GM21529 (cell line): ENCODE data around the gene CCDC187.

Experiments used
- ATAC-seq: cut with Tn5 transposase; IDR thresholded peaks from one replicate; pipeline ENCODE4 v1.9.1; 2021; ENCODE audit not compliant: unreplicated experiment

The CCDC187 gene

DNA sequence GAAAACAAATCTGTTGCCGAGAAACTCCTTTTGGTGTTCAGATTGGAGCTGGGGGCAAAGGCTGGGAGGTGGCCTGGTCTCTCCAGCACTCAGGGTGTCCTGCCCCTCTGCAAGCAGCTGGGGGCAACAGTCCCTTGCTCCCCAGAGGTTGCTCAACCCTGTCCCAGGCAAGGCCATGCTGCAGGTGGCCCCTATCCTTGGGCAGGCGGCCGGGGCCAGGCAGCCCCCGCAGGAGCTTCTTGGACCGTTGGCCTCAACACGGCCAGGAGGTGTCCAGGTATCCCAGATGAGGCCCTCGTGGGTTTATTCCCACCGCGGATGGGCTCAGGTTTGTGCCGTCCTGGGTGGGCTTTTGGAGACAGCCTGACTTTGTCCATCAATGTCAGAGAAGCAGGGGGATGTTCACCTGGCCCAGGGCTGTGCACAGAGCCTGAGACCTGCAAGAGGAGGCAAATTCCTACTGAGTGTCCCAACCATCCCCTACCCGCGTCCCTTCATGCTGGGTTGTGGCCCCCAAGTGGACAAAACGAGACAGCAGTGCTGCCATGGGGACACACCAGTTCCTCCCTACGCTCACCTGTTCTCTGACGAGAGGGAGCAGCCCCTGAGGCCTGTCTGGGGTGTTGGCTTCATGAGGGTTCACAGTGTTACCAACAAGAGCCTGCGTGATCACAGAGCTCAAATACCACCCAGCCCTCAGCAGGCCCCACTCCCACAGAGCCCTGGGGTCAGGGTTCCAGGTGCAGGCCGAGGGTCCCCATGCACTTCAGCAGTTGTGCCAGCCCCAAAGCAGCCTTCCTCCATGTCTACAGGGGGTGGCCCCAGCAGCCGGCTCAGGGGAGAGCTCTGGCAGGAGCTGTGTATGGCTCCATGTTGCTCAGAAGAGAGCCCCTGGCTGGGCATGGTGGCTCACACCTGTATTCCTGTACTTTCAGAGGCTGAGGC is 9.5 kb upstream of the CCDC187 start:
- ATAC-seq, result no peak

DNA sequence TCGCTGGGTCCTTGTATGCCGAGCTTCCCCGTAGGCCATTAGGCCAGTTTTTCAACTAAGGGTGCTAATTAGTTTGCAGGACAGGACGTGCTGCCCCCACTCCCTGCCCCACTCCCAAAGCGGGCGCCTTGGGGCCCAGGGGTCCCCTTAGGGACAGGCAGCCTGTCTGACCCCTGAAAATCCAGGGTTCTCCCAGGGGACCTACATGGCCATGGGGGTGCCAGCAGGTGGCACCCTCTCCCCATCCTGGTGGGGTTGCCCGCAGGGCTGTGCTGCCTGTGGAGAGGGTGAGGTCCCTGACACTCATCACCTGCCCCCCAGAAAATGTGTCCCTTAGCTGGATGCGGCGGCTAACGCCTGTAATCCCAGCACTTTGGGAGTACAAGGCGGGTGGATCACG is 8.5 kb upstream of the CCDC187 start:
- ATAC-seq, result no peak

DNA sequence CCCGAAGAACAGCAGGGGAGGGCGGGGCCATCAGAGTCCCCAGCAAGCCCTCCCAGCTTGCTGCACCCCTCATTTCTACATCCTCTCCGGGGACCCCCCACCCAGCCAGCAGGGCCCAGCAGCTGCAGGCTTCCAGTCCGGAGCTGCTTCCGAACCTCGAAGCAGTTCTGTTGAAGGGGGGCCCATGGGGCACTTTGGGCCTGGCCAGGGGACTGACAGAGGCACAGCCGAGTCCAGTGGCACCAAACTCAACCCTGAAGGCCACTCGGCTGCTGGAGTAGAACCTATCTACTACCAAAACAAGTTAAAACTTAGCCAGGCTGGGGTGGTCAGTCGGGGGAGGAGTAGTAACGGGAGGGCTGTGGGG is 8.1 kb upstream of the CCDC187 start:
- ATAC-seq, result no peak

DNA sequence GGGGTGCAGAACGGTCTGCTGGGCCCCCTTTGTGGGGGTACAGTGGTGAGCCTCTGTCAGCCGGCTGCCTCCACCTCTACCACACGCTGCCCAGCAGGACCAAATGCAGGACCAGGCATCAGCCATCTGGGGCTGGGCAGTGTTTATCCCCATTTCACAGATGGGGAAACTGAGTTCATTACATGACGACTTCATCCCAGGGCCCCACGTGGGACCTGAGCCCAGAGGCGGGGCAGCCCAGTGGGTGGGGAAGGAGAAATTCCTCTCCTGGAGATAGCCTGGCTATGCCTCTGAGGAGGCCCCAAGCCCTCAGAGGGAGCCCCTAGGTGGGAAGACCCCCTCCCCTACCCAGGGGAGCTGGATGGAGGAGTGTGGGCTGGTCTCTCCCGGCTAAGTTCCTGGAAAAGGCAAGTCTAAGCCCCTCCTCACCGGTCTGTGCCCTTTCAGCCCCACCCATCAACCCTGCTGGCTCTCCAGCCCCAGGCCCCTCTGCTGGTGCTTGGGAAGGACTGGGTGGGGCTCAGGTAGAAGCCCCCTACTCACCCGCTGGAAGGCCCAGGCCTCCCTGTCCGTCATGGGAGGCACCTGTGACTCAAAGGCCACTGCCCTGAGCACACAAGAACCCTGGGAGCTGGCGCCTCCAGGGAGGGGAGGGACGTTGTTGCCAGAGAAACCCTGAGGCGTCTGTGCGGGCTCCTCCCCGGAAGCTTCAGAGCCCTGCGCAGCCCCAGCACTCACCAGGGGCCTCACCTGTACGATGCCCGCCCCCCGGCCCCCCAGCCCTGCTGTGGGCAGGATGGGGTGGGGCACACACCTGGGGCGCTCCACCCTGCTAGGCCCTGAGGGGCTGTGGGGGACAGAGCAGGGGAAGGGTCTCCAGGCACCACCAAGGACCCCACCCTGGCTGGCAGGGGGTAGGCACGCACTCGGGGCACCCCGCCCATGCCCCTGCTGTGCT is 7.4 kb upstream of the CCDC187 start:
- ATAC-seq, result no peak

DNA sequence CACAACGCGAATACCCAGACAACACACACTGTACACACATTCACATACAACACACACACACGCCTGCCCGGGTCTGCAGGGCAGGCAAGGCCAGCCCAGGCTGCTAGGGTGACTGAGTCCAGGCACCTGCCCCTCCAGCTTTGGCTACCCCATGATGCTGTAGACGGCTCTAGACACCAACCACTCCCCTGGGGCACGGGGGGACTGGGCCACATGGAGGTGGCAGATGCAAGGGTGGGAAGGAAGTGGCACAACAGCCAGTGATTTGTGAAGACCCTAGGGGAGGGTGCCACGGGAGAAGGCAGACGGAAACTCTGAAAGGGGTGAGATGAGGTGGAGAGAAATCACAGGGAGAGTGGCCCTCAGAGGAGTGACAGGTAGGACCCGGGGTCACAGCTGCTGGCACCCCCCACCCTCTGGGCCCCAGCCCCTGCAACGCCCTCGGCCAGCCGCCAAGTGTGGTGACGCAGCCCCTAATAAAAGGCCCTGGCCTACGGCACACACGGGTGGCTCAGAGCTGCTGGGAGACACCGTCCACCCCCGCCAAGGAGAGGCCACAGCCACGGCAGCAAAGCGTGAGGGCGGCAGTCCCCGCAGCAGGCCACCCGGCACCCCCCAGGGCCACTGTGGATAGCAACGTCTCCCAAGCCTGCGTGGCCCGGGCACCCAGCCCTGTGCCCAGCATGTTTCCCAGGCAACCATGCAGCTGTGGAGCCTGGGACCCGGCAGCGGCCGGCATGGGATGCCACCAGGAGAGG is 6.6 kb upstream of the CCDC187 start:
- no peak for ATAC-seq

DNA sequence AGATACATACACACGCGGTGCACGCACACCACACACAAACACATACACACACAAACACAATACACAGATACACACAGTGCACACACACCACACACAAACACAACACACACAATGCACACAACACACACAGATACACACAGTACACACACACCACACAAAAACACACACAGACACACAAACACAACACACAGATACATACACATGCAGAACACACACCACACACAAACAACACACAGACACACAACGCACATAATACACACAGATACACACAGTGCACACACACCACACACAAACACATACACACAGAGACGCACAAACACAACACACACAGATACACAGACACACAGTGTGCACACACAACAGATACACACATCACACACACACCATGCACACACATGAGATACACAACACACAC is 5.9 kb upstream of the CCDC187 start:
- no peak for ATAC-seq

DNA sequence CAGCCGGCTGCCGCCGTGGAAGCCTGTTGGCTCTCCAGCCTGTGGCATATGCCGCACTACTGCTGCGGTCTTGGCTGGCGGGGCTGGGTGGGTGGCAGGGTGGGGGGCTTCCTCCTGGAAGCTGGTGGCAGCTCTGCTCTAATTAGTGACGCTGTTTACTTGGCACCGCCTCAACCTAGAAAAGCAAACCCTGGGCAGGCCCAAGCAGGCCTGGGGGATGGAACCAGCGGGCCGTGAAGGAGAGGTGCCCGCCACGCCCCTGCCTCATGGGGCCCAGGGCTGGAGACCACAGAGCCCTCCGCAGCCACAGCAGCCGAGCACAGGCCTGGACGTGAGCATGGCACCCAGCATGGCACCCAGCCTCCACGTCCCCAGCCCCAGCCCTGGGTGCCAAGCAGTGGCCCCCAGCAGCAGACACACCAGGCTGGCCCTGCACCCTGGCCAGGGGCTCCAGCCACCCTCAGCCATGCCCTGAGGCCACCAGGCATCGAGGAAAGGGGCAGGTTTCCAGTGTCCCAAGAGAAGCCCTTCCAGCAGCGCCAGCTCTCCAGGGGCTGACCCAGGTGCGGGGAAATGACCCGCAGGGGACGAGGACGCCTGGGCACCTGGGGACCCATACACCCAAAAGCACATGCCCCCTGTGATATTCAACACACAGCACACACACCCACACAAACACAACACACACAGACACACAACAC is 5.4 kb upstream of the CCDC187 start:
- no peak for ATAC-seq

DNA sequence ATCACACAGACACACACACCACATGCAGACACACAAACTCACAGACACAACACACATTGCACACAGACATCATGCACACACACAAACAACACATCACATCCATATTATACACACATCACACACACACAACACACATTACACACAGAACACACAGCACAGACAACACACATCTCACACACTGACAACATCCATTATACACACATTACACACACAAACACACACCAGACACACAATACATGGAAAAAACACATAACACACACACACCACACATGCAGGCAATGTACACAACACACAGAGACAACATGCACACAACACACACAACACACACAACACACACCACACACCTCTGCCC is 4.8 kb upstream of the CCDC187 start:
- ATAC-seq, result no peak

DNA sequence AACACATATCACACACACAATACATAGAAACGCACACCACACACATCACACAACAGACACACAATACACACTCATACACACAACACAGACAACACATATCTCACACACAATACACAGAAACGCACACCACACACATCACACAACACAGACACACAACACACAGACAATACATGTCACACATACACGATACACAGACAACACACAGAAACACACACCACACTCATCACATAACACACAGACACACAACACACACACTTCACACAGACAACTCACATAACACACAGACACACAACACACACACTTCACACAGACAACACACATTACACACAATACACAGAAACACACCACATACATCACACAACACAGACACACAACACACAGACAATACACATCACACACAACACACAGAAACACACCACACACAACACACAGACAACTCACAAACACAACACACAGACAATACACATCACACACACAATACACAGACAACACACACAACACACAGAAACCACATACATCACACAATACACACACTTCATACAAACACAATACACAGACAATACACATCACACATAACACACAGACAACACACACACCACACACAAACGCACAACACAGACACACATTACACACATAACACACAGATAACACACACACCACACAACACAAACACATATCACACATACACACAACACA is 4.3 kb upstream of the CCDC187 start:
- no peak for ATAC-seq

DNA sequence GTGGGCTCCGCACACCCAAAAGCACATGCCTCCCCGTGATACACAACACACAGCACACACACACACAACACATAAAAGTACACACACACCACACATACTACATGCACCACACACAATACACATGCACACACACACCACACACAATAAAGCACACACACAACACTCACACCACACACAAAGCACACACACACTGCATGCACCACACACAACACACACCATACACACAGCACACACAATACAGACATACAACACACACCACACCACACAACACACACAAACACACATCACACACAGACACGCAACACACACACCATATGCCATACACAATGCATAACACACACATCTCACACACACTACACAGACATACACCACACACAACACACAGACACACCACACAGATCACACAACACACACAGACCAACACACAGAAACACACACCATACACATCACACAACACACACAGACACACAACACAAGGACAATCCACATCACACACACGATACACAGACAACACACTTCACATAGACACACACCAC is 3.4 kb upstream of the CCDC187 start:
- no peak for ATAC-seq

DNA sequence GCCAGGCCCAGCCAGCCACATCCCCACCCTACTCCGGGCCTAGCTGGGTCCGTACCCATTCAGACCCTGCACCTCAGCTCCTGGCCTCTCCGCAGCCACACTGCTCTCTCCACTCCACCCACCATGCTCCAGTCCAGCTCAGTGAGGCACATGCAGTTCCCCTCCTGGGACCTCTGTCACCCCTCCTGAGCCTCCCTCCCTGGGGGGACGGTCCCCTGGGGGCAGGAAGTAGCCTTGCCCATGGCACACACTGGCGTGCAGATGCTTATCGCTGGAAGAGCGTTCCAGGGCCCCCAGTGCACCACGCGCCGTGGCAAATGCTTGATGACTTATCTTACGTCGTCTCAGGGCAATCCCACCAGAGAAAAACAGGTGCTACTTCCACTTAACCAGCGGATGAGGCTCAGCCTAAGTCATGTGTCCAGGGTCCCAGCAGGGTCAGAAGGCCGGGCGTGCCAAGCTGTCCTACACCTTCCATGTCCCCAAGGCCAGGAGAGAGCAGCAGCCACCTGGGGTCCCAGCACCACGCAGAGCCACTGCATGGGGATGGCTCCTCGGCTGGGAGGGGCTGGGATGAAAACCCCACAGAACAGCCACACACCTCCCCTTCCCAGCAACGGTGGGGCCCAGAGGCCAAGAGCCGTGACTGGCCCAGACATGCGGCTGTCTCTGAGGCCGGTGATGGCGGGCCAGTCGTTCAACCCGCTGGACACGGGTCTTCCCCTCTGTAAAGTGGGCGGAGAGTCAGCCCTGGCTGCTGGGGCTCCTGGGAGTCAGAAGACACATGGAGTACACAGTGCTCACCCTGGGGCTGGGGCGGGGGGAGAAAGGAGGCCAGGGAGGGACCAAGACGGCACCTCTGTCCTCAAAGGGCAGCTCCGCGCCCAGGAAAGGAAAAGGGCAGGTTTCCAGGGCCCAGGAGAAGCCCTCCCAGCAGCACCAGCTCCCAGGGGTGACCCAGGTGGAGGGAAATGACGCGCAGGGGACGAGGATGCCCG is 2.6 kb upstream of the CCDC187 start:
- no peak for ATAC-seq

DNA sequence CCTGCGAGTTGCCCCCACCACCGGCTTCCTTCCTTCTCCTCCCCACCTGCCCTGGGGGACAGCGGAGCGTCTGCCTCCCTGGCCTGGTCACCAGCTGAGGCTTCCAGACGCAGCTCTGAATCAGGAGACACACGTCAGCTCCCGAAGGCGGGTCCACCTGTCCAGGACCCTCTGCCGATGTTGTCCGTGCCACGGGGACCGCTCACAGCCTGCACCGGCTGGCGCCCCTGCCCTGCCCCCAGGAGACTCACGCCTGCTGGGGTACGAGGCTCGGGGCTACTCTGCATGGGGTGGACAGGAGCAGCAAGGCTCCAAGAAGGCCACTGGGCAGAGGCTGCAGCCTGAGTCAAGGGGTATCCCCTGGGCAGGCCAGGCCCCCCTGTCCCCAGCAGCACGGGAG is 1.9 kb upstream of the CCDC187 start:
- no peak for ATAC-seq

DNA sequence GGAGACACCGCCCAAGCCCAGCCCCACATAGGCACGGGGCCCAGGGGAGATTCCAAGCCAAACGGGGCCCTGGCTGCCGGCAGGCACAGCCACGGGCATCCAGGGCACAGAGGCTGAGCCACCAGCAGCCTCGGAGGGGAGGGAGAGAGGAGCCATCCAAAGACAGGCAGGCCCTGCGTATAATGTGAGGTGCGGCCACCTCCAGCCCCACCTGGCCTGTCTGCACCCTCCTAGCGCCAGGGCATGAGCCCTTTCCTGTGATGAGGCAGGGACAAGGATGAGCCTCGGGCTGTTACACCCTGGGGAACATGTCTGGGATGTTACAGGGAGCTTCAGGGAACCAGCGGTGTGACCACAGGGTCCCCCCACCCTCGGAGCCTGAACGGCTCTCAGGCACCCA is 1.1 kb upstream of the CCDC187 start:
- ATAC-seq, result no peak

DNA sequence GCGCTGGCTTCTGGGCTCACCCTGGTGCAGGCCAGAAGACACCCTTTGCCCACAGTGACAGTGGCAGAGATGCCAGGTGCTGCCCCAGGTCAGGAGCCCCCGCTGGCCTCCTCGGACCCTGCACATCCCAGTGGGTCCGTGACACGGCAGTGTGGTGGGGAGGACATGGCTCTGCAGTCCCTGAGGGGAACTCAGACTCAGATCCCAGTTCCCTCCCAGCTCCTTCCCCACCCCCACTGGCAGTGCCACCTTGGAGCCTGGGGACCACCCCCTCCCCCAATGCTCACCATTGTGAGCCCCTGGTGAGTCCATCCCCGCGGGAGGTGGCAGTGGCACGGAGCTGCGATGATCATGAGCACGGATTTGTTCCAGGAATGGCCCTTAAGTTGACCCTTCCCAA is 562 bp upstream of the CCDC187 start:
- no peak for ATAC-seq

DNA sequence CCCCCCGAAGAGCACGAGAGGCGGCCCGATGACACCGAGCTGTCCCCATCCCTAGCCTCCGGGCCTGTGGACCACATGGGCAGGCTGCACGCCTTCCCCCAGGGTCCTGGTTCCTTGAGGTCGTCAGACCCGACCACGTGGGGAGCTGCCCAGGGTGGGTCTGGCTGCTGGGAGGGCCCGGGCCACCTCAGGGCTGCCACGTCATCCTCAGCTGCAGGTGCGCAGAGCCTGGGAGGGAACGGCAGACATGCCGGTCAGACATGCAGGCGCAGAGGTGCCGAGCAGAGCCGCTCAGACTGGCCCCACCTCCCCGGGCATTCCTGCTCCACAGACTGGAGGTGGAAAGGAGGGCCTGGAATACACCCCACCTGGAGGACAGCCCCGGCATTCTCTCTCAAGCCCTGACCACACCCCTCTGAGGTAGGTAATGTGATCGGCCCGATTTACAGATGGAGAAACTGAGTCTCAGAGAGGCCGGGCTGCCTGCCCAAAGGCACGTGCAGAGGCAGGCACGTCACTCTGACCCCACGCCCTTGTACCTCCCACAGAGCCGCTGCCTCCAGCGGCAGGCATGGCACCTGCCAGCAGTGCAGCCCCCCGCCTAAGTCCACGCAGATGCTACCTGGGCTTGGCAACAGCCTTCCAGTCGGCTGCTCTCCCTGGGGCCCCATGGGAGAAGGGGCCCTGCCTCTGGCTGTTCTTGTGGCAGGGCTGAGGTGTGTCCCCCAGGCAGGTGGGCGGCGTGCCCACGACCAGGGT is 649 bp downstream of the CCDC187 start:
- ATAC-seq, result no peak

DNA sequence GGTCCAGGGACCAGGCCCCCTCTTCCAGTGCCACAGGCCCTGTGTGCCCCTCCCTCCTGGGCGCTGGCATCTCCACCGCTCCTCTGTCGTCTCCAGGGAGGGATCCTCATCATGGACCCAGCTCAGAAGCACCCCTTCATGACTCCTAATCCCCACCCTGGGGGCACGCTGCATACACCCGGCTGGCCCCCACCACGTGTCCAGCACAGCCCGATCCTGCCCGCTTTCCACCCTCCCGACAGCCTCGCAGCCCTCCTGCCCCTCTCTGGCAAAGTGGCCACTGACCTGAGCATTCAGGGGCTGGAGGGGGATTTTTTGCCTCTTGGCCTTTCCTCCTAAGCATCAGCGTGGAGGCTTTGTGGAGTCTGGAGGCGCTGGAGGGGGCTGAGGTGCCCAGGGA is 1.4 kb downstream of the CCDC187 start:
- no peak for ATAC-seq

DNA sequence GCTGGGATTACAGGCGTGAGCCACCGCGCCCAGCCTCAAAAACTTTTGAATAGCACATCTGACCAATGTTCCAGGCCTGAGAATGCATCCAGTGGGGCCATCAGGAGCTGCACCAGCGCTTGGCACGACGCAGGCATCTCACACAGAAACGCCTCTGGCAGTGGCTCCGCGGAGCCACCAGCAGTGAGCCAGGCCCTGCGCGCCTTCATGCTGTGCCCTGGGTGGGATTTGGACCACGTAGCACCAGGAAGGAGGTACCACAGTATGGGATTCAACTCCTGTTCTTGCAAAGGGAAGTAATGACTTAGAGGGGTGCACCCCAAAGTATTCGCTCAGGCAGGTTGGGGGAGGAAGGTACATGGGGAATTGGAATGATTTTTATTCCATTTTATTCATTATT is 3.0 kb downstream of the CCDC187 start:
- no peak for ATAC-seq

DNA sequence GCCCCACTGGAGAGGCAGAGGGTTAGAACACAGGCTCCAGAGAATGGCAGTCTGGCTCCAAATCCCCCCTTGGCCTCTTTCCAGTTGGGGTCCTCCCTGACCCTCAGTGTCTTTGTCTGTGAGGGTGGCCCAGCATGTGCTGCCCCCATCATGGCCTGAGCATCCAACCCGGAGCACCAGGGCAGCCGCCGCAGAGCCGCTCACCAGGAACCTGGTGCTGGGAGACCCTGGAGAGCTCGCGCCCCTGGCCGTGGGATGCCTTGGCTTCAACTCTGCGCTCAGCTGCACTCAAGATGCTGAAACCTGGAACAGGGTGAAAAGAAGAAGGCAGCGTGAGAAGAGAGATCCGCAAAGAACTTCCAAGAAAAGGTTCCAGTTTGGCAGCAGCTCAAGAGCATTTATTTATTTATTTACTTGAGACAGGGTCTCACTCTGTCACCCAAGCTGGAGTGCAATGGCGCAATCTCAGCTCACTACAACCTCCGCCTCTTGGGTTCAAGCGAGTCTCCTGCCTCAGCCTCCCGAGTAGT is 3.8 kb downstream of the CCDC187 start:
- no peak for ATAC-seq
